Measurements from ENCODE around the gene C2orf92.

DNA sequence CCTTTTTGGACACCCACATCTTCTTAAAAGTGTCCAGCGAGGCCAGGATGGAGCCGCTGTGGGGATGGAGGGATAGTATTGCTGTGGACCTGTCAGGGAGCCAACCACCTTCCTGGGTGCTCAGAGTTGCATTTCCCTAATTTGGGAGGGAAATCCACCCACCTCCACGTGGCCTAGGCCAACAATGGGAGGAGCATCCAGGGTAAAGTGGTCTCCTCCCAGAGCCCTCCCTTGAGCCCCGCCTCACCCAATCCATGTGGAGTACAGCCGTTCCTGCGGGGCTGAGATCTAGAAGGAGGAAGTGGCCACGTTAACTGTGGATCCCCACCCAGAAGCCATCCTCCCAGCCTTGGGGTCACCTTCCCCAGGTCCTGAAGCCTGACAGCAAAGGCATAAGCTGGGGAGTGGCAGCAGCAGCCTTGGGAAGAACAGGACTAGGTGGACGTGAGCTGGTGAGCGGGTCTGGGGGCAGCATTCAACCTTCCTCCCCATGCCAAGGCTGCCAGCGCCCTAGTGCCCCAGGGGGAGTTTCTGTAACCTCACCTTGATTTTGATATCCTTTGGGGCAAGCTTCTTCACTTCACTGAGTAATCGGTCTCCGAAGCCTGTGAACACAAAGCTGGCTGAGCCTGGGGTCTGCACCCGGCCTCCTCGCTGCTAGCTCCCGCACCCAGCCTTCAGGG, 12.5 kb upstream of the C2orf92 start:
- TF ChIP-seq, protein P1, sequence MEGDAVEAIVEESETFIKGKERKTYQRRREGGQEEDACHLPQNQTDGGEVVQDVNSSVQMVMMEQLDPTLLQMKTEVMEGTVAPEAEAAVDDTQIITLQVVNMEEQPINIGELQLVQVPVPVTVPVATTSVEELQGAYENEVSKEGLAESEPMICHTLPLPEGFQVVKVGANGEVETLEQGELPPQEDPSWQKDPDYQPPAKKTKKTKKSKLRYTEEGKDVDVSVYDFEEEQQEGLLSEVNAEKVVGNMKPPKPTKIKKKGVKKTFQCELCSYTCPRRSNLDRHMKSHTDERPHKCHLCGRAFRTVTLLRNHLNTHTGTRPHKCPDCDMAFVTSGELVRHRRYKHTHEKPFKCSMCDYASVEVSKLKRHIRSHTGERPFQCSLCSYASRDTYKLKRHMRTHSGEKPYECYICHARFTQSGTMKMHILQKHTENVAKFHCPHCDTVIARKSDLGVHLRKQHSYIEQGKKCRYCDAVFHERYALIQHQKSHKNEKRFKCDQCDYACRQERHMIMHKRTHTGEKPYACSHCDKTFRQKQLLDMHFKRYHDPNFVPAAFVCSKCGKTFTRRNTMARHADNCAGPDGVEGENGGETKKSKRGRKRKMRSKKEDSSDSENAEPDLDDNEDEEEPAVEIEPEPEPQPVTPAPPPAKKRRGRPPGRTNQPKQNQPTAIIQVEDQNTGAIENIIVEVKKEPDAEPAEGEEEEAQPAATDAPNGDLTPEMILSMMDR (IDR thresholded peaks at IDR 0.05; ENCODE audit: low read length): no peak
- no peak for TF ChIP-seq EZH2 (IDR thresholded peaks at IDR 0.05; ENCODE audit: borderline replicate concordance, low read length)
